Stimulated activated CD4-positive, alpha-beta T cell treated with anti-CD3 and anti-CD28 coated beads, Interleukin-12 subunit alpha, Interleukin-12 subunit beta, amount 100 ng/mL, for 4 hours (primary cell): ENCODE results near the gene KLRG1.

Source experiments
- DNase-seq: peaks from one replicate; pipeline ENCODE4 v3.0.0-alpha.2; 2020

Gene KLRG1

GRCh38 chr12:9043766-9044165 is 54.4 kb downstream of the KLRG1 start:
- no peak for DNase-seq

DNA sequence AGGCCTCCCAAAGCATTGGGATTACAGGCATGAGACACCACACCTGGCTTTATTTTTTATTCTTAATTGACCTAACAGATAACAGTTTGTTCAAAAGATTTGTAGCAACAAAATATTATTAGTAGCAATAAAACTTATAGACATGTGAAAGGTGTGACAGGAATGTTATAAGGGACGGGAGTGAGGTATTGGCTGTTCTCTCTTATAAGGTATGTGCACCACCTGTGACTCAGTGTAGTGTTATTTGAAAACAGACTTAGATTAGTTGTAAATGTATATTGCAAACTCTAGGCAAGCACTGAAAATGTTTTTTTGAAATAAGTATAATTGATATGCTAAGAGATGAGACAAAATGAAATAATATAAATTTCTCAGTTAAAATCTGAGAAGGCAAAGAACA is 57.8 kb downstream of the KLRG1 start:
- no peak for DNase-seq

DNA sequence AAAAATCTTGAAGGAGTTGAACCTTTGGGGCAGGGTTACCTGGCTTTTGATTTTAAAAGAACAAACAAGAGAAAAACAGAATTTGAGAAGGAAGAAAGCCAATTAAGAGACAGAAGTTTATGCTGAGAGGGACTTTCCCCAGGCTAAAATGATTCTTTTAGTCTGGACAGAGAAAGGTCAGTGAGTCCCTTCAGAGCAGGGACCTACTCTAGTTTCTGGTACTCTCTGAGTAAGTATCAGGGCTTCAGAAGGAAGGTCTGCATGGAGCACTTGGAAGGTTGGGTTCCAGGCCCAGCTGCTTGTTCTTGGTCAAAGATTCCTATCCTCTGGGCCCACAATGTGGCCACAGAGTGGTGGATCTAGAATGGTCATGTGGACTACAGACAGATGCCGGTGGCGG is 59.6 kb downstream of the KLRG1 start:
- DNase-seq: no peak

- DNase-seq: no peak
These were observed 60.3 kb downstream of the KLRG1 start for GRCh38 chr12:9049520-9050133.

DNA sequence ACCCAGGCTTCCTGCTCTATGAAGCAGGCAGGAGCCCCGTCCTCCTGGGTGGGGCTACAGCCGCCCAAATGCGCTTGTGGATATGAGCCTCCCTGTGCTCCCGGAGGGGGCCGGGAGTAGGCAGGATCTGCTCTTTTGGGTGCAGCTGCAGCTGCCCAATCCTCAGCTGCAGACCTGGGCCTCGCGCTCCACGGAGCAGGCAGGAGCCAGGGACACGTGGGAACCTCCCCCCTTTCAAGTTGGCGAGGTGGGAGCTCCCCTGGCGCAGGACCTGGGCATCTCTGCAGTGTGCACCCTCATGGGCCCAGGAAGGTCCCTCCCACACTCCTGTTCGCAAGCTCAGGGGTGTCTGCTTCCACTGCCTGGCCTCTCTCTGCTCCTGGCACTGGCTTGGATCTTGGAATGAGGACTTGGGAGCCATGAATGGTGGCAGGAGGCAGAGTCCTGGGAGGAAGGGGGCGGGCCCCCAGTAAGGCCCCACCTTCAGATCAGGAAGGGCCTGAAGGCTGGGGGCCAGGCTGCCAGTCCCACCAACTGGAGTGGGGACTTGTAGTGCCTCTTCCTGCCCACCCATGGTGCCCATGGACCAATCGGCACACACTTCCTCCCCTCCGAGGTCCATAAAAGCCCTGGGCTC is 61.3 kb downstream of the KLRG1 start:
- no peak for DNase-seq

GRCh38 chr12:9051158-9051550 is 61.8 kb downstream of the KLRG1 start:
- DNase-seq: no peak

DNA sequence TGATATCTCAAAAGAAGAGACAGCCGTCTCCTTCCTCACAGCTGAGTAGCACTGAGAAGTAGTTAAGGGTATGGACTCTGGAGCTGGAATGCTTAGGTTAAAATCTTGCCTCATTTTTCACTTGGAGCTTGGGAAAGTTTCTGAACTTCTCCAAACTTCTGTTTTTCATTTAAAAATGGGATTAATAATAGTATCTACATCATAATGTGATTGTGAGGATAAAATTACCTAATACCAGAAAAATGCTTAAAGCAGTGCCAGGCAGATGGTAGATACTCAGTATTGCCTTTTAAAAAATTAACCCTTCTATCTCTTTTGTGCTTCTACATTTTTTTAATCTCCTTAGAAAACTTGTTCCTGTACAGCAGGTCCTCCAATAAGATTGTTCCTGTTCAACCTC is 63.3 kb downstream of the KLRG1 start:
- DNase-seq: no peak
